Esophagus squamous epithelium (tissue), 4 donors: ENCODE results near the gene SIL1.

Source experiments
- CTCF ChIP-seq, 6 experiments: fragments of 450-650 bp in 4 of 6; fragments of 200-600 bp in 2 of 6; sonication (generic) in 2 of 6; IDR thresholded peaks; one replicate each; pipeline ENCODE4 v1.5.1; 2016 to 2019; ENCODE audit warnings: antibody characterized with exemption in 6 of 6, mild to moderate bottlenecking in 4 of 6, moderate library complexity in 4 of 6
- POLR2A ChIP-seq, 4 donors: fragments of 450-650 bp; IDR thresholded peaks; one replicate each; pipeline ENCODE4 v1.6.1; 2017; ENCODE audit warnings: antibody characterized with exemption in 4 of 4, mild to moderate bottlenecking in 4 of 4, moderate library complexity in 3 of 4

DNA sequence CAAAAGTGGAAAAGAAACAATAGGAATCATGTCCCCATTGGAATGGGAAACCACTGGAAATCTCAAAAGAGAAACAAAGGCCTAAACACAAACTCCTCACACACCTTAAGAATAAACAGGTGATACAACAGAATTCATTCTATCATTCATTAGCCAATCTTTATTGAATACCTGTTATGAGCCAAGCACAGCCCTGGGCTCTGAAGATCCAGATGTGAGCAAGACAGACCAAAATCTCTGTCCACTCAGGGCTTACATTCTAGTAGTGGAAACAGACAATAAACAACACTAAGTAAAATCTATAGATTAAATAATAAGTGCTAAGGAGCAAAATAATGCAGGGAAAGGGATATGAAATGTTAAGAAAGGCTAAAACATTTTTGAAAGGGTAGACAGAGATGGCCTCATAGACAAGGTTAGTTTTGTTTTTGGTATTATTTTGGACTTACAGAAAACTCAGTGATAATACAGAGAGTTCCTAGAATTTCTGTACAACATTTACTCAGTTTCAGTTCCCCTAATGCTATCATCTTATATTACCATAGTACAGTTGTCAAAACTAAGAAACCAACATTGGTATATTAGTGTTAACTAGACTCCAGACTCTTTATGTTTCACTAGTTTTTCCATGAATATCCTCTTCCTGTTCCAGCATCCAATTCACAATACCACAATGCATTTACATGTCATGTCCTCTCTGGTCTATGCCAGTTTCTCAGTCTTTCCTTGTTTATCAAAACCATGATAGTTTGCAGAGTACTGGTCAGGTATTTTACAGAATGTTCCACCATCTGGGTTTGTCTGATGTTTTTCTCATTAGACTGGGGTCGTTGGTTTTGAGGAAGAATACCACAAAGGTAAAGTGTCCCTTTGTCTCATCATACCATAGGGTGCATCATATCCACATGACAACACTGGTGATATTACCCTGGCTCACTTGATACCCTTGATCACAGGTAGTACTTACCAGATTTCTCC is 103.7 kb downstream of the SIL1 start:
- TF ChIP-seq CTCF (IDR thresholded peaks at IDR 0.05) (no peak), POLR2A (IDR thresholded peaks at IDR 0.05) (no peak)
